Esophagus muscularis mucosa (tissue), 4 donors: ENCODE results near the gene SDK1.

Experiments
- CTCF ChIP-seq, 3 experiments: fragments of 200-600 bp in 2 of 3; fragments of 450-650 bp in 1 of 3; sonication (generic) in 2 of 3; IDR thresholded peaks; one replicate each; pipeline ENCODE4 v1.5.1; 2017 to 2019; ENCODE audit warnings: antibody characterized with exemption in 3 of 3, mild to moderate bottlenecking in 2 of 3, moderate library complexity in 1 of 3
- EP300 ChIP-seq: sonication (generic); formaldehyde crosslinking; IDR thresholded peaks from one replicate; pipeline ENCODE4 v1.6.1; 2017; ENCODE audit warnings: antibody characterized with exemption
- POLR2A ChIP-seq: fragments of 450-650 bp; IDR thresholded peaks from one replicate; pipeline ENCODE4 v1.6.1; 2017; ENCODE audit warnings: antibody characterized with exemption, moderate library complexity, mild to moderate bottlenecking, low read depth
- POLR2AphosphoS5 ChIP-seq, 2 donors: sonication (generic); formaldehyde crosslinking; IDR thresholded peaks; one replicate each; pipeline ENCODE4 v1.6.1; 2017; ENCODE audit warnings: antibody characterized with exemption in 2 of 2

GRCh38 chr7:4049202-4049601 lies 748.1 kb downstream of the SDK1 start:
- no peak for TF ChIP-seq EP300
- no peak for TF ChIP-seq CTCF (IDR thresholded peaks at IDR 0.05)
- no peak for TF ChIP-seq POLR2A
- TF ChIP-seq POLR2AphosphoS5 (IDR thresholded peaks at IDR 0.05), result no peak
